Measurements from ENCODE around the gene PPP1R8.

- no peak for TF ChIP-seq CTCF (conservative IDR thresholded peaks at IDR 0.05; ENCODE audit: low read depth in 2 of 2)
- TF ChIP-seq REST (IDR thresholded peaks at IDR 0.05; ENCODE audit: unreplicated experiment), result no peak
- no peak for TF ChIP-seq POLR2AphosphoS5 (IDR thresholded peaks at IDR 0.05; ENCODE audit: low read depth)
Observed at GRCh38 chr1:27809883-27810282, 20.7 kb upstream of the PPP1R8 start.
